ENCODE results near the gene IL10RB. TPM values are rescaled to one million over a fixed set of nuclear protein-coding genes. Genes with fewer than 3 reads are reported as not detected.
"Not testable (repeated sequence)": the region's sequence is repeated elsewhere in the genome, so short reads cannot be mapped to it uniquely, and the experiment has no call there.

IL10RB gene
- 33.9 and 35.7 TPM in 2 replicates for total RNA-seq

DNA sequence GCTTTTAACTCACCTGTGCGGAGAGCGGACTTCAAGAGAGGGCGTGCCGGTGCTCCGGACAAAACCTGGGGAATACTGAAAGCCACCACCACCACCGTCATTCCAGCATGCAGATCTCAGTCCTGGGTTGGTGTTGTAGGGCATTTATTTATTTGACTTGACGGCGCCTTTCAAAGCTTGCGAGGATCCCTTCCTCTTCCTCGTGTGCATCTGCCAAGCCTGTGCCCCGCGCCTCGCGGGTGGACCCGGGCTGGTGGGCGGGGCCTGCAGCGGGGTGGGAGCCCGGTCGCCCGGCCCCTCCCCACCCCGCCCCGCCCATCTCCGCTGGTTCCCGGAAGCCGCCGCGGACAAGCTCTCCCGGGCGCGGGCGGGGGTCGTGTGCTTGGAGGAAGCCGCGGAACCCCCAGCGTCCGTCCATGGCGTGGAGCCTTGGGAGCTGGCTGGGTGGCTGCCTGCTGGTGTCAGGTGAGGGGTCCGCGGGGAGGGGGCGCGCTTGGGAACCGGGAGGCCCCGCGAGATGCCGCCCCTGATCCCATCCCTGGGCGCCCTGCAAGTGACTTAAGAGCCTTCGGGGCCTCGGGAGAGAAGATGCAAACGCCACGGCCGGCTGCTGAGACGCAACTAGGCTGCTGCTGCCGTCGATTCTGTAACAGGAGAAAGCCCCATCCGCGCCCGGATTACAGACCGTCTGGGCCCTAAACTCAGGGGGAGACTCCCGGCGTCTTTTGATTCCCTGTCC lies at the start of gene IL10RB:
IL10RB (plus strand) TSS at position 318 of the 739 bp plus-strand sequence; CDS start at position 417, 99 bp downstream.
- intact Hi-C loops (cut with micrococcal nuclease): loop anchor here (1.0 to 10.0 kb wide), 9 partner anchors 27 to 651 kb away; partner anchors contain the start of genes CFAP298, DONSON, IFNAR1 and SYNJ1

GRCh38 chr21:33217138-33217520 lies 49.0 kb upstream of the IL10RB start:
- intact Hi-C loops (cut with micrococcal nuclease): no loop called here

- intact Hi-C loops (cut with micrococcal nuclease): no loop called here
These were observed 46.9 kb upstream of the IL10RB start for GRCh38 chr21:33219300-33219699.

- intact Hi-C loops (cut with micrococcal nuclease): no loop called here
These were observed 46.2 kb upstream of the IL10RB start for GRCh38 chr21:33219954-33220353.

DNA sequence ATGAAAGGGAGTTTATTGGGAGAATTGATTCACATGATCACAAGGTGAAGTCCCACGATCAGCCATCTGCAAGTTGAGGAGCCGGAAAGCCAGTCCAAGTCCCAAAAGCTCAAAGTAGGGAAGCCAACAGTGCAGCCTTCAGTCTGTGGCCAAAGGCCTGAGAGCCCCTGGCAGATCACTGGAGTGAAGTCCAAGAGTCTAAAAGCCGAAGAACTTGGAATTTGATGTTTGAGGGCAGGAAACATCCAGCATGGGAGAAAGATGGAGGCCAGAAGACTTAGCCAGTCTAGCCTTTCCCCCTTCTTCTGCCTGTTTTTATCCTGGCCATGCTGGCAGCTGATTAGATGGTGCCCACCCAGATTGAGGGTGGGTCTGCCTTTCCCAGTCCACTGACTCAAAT lies 40.8 kb upstream of the IL10RB start:
- intact Hi-C loops (cut with micrococcal nuclease): not testable (repeated sequence)

GRCh38 chr21:33228455-33228854 lies 37.7 kb upstream of the IL10RB start:
- intact Hi-C loops (cut with micrococcal nuclease): no loop called here

DNA sequence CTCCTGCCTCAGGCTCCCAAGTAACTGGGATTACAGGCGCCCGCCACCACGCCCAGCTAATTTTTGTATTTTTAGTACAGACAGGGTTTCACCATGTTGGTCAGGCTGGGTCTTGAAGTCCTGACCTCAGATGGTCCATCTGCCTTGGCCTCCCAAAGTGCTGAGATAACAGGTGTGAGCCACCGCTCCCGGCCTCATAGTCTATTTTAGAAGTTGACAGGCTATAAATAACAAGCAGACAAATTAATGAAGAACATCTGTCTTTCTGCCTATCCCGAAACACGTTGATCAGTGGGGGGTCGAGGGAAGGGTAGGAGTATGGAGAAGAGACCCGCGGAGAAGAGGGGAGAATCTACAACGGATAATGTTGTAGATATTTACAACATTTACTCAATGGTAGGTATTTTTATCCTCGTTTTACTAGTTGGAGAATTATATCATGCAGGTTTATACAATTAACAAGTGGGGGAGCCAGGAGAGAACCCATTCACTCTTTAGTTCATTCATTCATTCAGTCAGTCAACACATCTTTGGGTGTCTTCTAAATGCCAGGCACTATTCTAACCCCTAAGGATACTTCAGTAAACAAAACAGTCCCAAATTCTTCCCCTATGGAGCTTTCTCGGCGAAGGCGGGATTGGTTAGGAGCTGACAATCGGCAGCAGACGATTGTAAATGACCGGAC lies 36.9 kb upstream of the IL10RB start:
- intact Hi-C loops (cut with micrococcal nuclease): loop anchor here (1.0 kb wide), 2 partner anchors 24 to 262 kb away; partner anchors contain the start of gene DNAJC28

DNA sequence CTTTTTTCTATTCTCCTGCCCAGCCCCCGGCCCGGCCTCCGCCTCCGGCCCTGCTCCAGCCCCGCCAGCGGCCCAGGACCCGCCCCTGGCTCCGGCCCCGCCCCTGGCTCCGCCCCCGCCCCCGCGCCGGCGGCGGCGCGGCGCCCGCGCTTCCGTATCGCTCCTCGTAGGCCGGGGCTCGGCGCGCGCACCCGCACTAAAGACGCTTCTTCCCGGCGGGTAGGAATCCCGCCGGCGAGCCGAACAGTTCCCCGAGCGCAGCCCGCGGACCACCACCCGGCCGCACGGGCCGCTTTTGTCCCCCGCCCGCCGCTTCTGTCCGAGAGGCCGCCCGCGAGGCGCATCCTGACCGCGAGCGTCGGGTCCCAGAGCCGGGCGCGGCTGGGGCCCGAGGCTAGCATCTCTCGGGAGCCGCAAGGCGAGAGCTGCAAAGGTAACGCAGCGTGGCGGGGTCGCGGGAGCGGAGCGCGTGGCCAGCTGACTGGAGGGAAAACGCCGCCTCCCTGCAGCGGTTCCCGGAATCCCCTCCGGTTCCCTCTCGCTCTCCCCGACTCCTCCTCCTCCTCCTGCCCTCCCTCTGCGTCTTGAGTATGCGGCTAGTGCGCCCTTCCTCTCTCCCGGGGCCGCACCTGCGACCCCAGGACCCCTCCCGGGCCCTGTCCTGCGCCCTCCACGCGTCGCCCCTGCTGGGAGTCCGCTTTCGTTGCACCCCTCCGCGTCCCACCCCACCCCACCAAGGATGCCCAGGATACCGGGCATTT lies 36.2 kb upstream of the IL10RB start, which contains the start of gene IFNAR2:
IFNAR2 (plus strand) TSS at position 155 of the 761 bp plus-strand sequence. CDS start 11,985 bp downstream, outside the sequence.
- intact Hi-C loops (cut with micrococcal nuclease): loop anchor here (1.0 to 10.0 kb wide), 6 partner anchors 8 to 1498 kb away; partner anchors contain the start of genes DNAJC28, DONSON and SCAF4

GRCh38 chr21:33230545-33231324 lies 35.4 kb upstream of the IL10RB start:
- intact Hi-C loops (cut with micrococcal nuclease): loop anchor here (1.0 to 10.0 kb wide), 7 partner anchors 8 to 1498 kb away; partner anchors contain the start of genes DONSON, IFNAR1, IL10RB and SCAF4

DNA sequence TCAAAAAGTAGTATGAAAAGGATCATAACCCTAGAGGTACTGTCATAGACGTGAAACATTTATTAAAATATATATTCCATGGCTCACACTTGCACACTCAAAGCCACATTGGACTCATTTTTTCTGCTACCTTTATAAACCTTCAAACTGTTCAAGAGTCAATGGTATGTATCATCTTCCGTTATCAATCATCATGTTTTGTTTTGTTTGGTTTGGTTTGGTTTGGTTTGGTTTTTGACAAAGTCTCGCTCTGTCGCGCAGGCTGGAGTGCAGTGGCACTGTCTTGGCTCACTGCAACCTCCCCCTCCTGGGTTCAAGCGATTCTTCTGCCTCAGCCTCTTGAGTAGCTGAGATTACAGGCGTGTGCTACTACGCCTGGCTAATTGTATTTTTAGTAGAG lies 34.6 kb upstream of the IL10RB start:
- intact Hi-C loops (cut with micrococcal nuclease): loop anchor here (1.0 to 10.0 kb wide), 6 partner anchors 13 to 1499 kb away; partner anchors contain the start of genes DONSON, IFNAR1, IL10RB and SCAF4

DNA sequence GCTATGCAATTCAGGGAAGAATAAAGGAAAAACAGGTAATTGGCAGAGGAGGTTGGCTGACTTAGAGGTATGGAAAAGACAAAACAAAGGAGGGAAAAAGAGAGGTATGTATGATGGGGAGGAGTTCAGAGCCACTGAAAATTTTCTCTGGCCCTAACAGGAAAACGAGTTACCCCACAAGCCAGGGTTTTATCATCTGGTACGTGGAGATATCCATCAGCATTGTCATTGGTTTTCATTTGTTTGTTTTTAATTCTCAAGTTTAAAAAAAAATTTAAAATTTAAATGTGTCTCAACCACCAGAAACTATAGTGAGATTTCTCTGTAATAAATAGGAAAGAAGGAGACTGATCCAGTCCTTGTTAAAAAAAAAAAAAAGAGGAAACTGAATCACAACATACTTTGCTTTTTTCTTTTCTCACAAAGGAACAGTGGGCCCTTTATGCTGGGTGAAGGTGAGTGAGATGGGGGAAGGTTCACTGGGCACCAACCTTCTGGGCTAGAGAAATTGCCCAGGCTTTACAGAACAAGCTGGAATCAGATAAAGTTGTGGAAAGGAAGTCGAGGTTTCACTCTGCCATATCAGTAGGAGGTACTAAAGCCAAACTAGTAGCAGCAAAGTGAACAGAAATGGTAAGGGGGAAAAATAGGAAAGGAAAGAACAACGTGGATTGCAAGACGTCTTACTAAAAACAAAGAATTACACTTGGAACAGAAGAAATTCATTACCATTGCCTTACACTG lies 33.7 kb upstream of the IL10RB start:
- intact Hi-C loops (cut with micrococcal nuclease): loop anchor here (2.0 to 10.0 kb wide), 3 partner anchors 310 to 1500 kb away; partner anchors contain the start of genes DONSON, GART, SCAF4 and SON

- intact Hi-C loops (cut with micrococcal nuclease): loop anchor here (5.0 to 10.0 kb wide), 3 partner anchors 350 to 1503 kb away; partner anchors contain the start of genes DONSON, SCAF4 and SYNJ1
These were observed 31.3 kb upstream of the IL10RB start for GRCh38 chr21:33234635-33235520.

GRCh38 chr21:33236013-33236686 lies 30.0 kb upstream of the IL10RB start:
- intact Hi-C loops (cut with micrococcal nuclease): loop anchor here (5.0 to 10.0 kb wide), 2 partner anchors 349 to 509 kb away; partner anchors contain the start of genes DONSON and SYNJ1

- intact Hi-C loops (cut with micrococcal nuclease): loop anchor here (5.0 to 10.0 kb wide), 2 partner anchors 348 to 509 kb away; partner anchors contain the start of genes DONSON and SYNJ1
These were observed 29.4 kb upstream of the IL10RB start for GRCh38 chr21:33236766-33237165.

- intact Hi-C loops (cut with micrococcal nuclease): loop anchor here (5.0 to 10.0 kb wide), 2 partner anchors 347 to 510 kb away; partner anchors contain the start of genes DONSON and SYNJ1
These were observed 28.7 kb upstream of the IL10RB start for GRCh38 chr21:33237486-33237885.

GRCh38 chr21:33238146-33238545 lies 28.0 kb upstream of the IL10RB start:
- intact Hi-C loops (cut with micrococcal nuclease): loop anchor here (1.0 to 10.0 kb wide), 6 partner anchors 8 to 511 kb away; partner anchors contain the start of genes DONSON, IFNAR1, IL10RB and SYNJ1

- intact Hi-C loops (cut with micrococcal nuclease): loop anchor here (1.0 to 10.0 kb wide), 6 partner anchors 8 to 511 kb away; partner anchors contain the start of genes DONSON, IFNAR1, IL10RB and SYNJ1
These were observed 27.5 kb upstream of the IL10RB start for GRCh38 chr21:33238565-33239255.

Measured in T-helper 1 cell treated with Interleukin-12 subunit alpha and Interleukin-12 subunit beta and Interleukin-4 antibody, amounts not matched to agents 30 ng/mL and 1 ng/mL, for 36 hours (primary cell).